ENCODE measurements around the gene MAN2B1. TPM values are rescaled to one million over a fixed set of nuclear protein-coding genes. Genes with fewer than 3 reads are reported as not detected.

MAN2B1 gene
- total RNA-seq, 1 donor from 2014 or later, result 120 TPM

DNA sequence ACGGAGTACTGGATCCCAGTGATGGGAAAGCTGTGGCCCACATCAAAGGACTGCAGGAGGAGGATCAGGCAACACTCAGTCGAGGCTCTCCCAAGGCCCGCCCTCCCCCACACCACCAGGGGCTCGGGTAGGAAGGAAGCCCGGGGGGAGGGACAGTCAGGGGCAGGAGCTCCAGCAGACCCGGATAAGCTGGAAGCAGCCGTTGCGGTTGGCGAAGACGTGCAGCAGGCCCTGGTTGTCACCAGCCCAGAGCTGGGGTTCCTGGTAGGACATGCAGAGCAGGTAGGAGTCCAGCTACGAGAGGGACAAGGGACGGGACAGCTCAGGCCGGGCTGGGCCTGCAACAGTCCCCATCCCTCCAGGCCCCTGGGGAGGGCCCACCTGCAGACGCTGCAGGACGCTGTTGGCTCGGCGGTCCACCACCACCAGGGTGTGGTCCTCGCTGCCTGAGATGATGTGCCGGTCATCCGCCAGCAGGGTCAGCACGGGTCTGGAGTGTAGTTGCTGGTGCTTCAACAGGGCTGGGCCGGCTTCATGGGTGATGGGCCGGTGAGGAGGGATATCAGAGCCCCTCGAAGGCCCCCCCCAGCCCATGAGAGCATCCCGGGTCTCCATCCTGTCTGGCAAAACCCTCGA lies 23.2 kb upstream of the MAN2B1 start:
- Mint-ChIP-seq H3K4me3 (ENCODE audit: unreplicated experiment) (no peak overlapping the region), H3K36me3 (ENCODE audit: unreplicated experiment) (no peaks in the 10 kb centered on the region), H3K27me3 (ENCODE audit: unreplicated experiment) (no peaks in the 10 kb centered on the region), H3K4me1 (ENCODE audit: unreplicated experiment) (no peaks in the 10 kb centered on the region), H3K27ac (ENCODE audit: unreplicated experiment) (no peak overlapping the region), H3K9me3 (ENCODE audit: unreplicated experiment) (no peaks in the 10 kb centered on the region)
- DNase-seq (ENCODE audit: extremely low spot score, unreplicated experiment), result no peak
- TF ChIP-seq, protein P1, sequence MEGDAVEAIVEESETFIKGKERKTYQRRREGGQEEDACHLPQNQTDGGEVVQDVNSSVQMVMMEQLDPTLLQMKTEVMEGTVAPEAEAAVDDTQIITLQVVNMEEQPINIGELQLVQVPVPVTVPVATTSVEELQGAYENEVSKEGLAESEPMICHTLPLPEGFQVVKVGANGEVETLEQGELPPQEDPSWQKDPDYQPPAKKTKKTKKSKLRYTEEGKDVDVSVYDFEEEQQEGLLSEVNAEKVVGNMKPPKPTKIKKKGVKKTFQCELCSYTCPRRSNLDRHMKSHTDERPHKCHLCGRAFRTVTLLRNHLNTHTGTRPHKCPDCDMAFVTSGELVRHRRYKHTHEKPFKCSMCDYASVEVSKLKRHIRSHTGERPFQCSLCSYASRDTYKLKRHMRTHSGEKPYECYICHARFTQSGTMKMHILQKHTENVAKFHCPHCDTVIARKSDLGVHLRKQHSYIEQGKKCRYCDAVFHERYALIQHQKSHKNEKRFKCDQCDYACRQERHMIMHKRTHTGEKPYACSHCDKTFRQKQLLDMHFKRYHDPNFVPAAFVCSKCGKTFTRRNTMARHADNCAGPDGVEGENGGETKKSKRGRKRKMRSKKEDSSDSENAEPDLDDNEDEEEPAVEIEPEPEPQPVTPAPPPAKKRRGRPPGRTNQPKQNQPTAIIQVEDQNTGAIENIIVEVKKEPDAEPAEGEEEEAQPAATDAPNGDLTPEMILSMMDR (IDR thresholded peaks at IDR 0.05), result no peak

DNA sequence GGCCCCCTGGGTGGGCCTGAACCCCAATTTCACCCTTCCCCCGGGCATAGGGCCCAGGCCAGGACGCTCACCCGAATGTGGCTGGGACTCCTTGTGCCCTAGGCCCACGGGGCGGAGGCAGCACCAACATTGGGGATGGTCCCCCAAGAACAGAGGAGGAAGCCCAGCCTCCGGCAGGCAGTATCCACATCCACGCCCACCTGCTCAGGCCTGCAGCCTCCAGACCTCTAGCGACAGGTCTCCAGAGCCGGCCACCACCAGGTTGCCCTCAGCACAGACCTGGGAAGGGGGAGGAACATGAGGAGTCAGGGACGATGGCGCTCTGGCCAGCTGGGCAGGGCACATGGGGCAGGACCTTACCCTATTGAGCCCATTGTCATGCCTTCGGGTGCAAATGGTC lies 22.5 kb upstream of the MAN2B1 start:
- H3K4me1 Mint-ChIP-seq (ENCODE audit: unreplicated experiment), result no peaks in the 10 kb centered on the region

DNA sequence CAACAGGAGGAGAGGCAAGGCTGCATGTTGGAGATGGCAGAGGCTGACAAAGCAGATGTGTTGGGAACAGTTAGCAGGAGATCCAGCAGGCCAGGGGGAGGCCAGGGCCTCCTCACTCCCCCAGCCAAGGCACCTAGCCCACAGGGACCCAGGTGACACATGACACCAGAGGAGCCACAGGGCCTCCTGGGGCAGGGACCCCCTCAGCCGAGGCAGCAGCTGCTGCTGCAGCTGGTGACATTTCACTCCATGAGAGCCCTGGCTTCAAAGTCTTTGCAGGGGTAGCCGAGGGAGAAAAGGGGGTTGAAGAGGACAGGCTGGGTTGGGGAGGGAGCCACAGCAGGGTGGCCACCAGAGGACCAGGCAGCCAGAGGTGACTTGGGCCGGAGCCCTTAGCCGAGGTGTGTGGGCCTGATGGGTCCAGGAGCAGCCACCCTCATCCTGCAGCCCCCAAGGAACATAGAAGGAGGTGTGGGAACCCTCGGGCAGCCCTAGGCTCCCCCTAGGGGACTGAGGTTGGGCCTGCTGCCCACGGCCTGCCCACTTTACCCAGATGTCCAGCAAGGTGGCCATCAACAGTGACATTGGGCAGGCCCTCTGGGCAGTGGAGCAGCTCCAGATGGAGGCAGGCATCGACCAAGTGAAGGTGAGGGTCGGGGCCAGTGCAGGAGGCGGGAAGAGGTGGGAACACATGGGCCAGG lies 21.1 kb upstream of the MAN2B1 start, which contains the start of gene GNG14:
TSS of gene GNG14 (plus strand) at position 503 of the 701 bp plus-strand sequence. CDS start at position 554, 51 bp downstream.
- Mint-ChIP-seq H3K4me1 (ENCODE audit: unreplicated experiment) (no peaks in the 10 kb centered on the region), H3K27me3 (ENCODE audit: unreplicated experiment) (no peaks in the 10 kb centered on the region), H3K9me3 (ENCODE audit: unreplicated experiment) (no peaks in the 10 kb centered on the region), H3K27ac (ENCODE audit: unreplicated experiment) (no peak within 1 kb of the TSS), H3K36me3 (ENCODE audit: unreplicated experiment) (no peaks in the 10 kb centered on the region), H3K4me3 (ENCODE audit: unreplicated experiment) (no peak within 1 kb of the TSS)
- DNase-seq (ENCODE audit: extremely low spot score, unreplicated experiment), result no peak
- TF ChIP-seq, protein P1 (IDR thresholded peaks at IDR 0.05), result no peak

More for the DNA sequence above, 22.5 kb upstream of the MAN2B1 start:
- Mint-ChIP-seq H3K4me3 (ENCODE audit: unreplicated experiment) (no peak overlapping the region), H3K9me3 (ENCODE audit: unreplicated experiment) (no peaks in the 10 kb centered on the region), H3K27ac (ENCODE audit: unreplicated experiment) (no peak overlapping the region), H3K27me3 (ENCODE audit: unreplicated experiment) (no peaks in the 10 kb centered on the region), H3K36me3 (ENCODE audit: unreplicated experiment) (no peaks in the 10 kb centered on the region)
- TF ChIP-seq, protein P1 (IDR thresholded peaks at IDR 0.05), result no peak
- DNase-seq (ENCODE audit: extremely low spot score, unreplicated experiment), result no peak

DNA sequence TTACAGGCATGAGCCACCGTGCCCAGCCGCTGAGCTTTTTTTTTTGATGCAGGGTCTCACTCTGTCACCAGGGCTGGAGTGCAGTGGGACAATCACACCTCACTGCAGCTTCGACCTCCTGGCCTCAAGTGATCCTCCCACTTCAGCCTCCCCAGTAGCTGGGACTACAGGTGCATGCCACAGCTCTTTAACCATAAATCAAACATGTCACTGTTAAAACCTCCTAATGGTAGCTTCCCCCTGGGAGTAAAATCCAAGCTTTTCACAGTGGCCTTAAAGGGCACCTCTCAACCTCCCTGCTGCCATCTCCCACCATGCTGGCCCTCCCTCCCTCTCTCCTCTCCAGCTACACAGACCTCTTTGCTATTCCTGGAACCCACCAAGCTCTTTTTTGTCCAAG lies 19.3 kb upstream of the MAN2B1 start:
- TF ChIP-seq, protein P1 (IDR thresholded peaks at IDR 0.05), result no peak
- DNase-seq (ENCODE audit: extremely low spot score, unreplicated experiment), result no peak
- no peak overlapping the region for H3K4me3 Mint-ChIP-seq (ENCODE audit: unreplicated experiment)
- no peaks in the 10 kb centered on the region for H3K27me3 Mint-ChIP-seq (ENCODE audit: unreplicated experiment)
- H3K4me1 Mint-ChIP-seq (ENCODE audit: unreplicated experiment), result peaks cover 4% of the 10 kb centered on the region
- no peaks in the 10 kb centered on the region for H3K9me3 Mint-ChIP-seq (ENCODE audit: unreplicated experiment)
- H3K27ac Mint-ChIP-seq (ENCODE audit: unreplicated experiment), result no peak overlapping the region
- no peaks in the 10 kb centered on the region for H3K36me3 Mint-ChIP-seq (ENCODE audit: unreplicated experiment)
